Ishikawa (cell line): ENCODE measurements around the gene PDCD4.

Source experiments
- CEBPB ChIP-seq: IDR thresholded peaks from 2 replicates; pipeline ENCODE4 v1.6.1; 2012
- CREB1 ChIP-seq: IDR thresholded peaks from 2 replicates; pipeline ENCODE4 v1.6.1; 2012; ENCODE audit warnings: low read depth
- EGR1 ChIP-seq: IDR thresholded peaks from 2 replicates; pipeline ENCODE4 v1.6.1; 2012
- EP300 ChIP-seq: IDR thresholded peaks from 2 replicates; pipeline ENCODE4 v1.6.1; 2012; ENCODE audit warnings: borderline replicate concordance
- MAX ChIP-seq: IDR thresholded peaks from 2 replicates; pipeline ENCODE4 v1.6.1; 2012
- NFIC ChIP-seq: IDR thresholded peaks from 2 replicates; pipeline ENCODE4 v1.6.1; 2012
- RAD21 ChIP-seq: IDR thresholded peaks from 2 replicates; pipeline ENCODE4 v1.6.1; 2012; ENCODE audit warnings: low read depth
- TAF1 ChIP-seq: IDR thresholded peaks from 2 replicates; pipeline ENCODE4 v1.6.1; 2012; ENCODE audit warnings: low read depth, mild to moderate bottlenecking
- TCF12 ChIP-seq: IDR thresholded peaks from 2 replicates; pipeline ENCODE4 v1.6.1; 2012; ENCODE audit warnings: low read depth
- TEAD4 ChIP-seq: IDR thresholded peaks from 2 replicates; pipeline ENCODE4 v1.6.1; 2012
- YY1 ChIP-seq: IDR thresholded peaks from 2 replicates; pipeline ENCODE4 v1.6.1; 2012; ENCODE audit warnings: low read depth
- TF ChIP-seq, protein P1 (sequence below): IDR thresholded peaks from 2 replicates; pipeline ENCODE4 v1.6.1; 2012; ENCODE audit warnings: low read depth, mild to moderate bottlenecking

- TF ChIP-seq TAF1 (no peak), TEAD4 (no peak), NFIC (no peak), EP300 (no peak), YY1 (no peak), CEBPB (no peak), RAD21 (no peak), CREB1 (no peak), EGR1 (no peak), TCF12 (no peak), MAX (no peak)
- TF ChIP-seq, protein P1, sequence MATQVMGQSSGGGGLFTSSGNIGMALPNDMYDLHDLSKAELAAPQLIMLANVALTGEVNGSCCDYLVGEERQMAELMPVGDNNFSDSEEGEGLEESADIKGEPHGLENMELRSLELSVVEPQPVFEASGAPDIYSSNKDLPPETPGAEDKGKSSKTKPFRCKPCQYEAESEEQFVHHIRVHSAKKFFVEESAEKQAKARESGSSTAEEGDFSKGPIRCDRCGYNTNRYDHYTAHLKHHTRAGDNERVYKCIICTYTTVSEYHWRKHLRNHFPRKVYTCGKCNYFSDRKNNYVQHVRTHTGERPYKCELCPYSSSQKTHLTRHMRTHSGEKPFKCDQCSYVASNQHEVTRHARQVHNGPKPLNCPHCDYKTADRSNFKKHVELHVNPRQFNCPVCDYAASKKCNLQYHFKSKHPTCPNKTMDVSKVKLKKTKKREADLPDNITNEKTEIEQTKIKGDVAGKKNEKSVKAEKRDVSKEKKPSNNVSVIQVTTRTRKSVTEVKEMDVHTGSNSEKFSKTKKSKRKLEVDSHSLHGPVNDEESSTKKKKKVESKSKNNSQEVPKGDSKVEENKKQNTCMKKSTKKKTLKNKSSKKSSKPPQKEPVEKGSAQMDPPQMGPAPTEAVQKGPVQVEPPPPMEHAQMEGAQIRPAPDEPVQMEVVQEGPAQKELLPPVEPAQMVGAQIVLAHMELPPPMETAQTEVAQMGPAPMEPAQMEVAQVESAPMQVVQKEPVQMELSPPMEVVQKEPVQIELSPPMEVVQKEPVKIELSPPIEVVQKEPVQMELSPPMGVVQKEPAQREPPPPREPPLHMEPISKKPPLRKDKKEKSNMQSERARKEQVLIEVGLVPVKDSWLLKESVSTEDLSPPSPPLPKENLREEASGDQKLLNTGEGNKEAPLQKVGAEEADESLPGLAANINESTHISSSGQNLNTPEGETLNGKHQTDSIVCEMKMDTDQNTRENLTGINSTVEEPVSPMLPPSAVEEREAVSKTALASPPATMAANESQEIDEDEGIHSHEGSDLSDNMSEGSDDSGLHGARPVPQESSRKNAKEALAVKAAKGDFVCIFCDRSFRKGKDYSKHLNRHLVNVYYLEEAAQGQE = no peak
These were observed 35.9 kb upstream of the PDCD4 start for GRCh38 chr10:110835841-110836240.
